ENCODE data around the gene LAMC2.

GRCh38 chr1:183239793-183240525 is 53.9 kb downstream of the LAMC2 start:
- TF ChIP-seq TAF1 (IDR thresholded peaks at IDR 0.05; ENCODE audit: borderline replicate concordance, insufficient read depth, low read length) (no peak), POLR2AphosphoS5 (IDR thresholded peaks at IDR 0.05; ENCODE audit: low read depth, low read length) (no peak), SIN3A (IDR thresholded peaks at IDR 0.05; ENCODE audit: borderline replicate concordance, insufficient read depth, low read length) (no peak)
- TF ChIP-seq, protein P1, sequence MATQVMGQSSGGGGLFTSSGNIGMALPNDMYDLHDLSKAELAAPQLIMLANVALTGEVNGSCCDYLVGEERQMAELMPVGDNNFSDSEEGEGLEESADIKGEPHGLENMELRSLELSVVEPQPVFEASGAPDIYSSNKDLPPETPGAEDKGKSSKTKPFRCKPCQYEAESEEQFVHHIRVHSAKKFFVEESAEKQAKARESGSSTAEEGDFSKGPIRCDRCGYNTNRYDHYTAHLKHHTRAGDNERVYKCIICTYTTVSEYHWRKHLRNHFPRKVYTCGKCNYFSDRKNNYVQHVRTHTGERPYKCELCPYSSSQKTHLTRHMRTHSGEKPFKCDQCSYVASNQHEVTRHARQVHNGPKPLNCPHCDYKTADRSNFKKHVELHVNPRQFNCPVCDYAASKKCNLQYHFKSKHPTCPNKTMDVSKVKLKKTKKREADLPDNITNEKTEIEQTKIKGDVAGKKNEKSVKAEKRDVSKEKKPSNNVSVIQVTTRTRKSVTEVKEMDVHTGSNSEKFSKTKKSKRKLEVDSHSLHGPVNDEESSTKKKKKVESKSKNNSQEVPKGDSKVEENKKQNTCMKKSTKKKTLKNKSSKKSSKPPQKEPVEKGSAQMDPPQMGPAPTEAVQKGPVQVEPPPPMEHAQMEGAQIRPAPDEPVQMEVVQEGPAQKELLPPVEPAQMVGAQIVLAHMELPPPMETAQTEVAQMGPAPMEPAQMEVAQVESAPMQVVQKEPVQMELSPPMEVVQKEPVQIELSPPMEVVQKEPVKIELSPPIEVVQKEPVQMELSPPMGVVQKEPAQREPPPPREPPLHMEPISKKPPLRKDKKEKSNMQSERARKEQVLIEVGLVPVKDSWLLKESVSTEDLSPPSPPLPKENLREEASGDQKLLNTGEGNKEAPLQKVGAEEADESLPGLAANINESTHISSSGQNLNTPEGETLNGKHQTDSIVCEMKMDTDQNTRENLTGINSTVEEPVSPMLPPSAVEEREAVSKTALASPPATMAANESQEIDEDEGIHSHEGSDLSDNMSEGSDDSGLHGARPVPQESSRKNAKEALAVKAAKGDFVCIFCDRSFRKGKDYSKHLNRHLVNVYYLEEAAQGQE (IDR thresholded peaks at IDR 0.05; ENCODE audit: insufficient read depth in 1 of 2, low read depth in 2 of 2, low read length in 2 of 2): no peak

All from PFSK-1 (cell line).